ENCODE measurements around the gene STAT5B. TPM values are rescaled to one million over a fixed set of nuclear protein-coding genes. Genes with fewer than 3 reads are reported as not detected.
"Not testable (repeated sequence)": the region's sequence is repeated elsewhere in the genome, so short reads cannot be mapped to it uniquely, and the experiment has no call there.

Gene STAT5B
- 12.6 and 14.2 TPM in 2 replicates for total RNA-seq (2014; rRNA removed)
- 5.9 TPM for polyA plus RNA-seq (2012)

- peak; percentile 51 for DNase-seq (ENCODE audit: low read depth)
Observed at GRCh38 chr17:42276359-42276608, at the start of gene STAT5B. Gene STAT5B (minus strand): TSS chr17:42276391. CDS start chr17:42232127, 44,264 bp downstream.

GRCh38 chr17:42325026-42325425 is 48.8 kb upstream of the STAT5B start:
- DNase-seq (ENCODE audit: low read depth): peak; percentile 92

DNA sequence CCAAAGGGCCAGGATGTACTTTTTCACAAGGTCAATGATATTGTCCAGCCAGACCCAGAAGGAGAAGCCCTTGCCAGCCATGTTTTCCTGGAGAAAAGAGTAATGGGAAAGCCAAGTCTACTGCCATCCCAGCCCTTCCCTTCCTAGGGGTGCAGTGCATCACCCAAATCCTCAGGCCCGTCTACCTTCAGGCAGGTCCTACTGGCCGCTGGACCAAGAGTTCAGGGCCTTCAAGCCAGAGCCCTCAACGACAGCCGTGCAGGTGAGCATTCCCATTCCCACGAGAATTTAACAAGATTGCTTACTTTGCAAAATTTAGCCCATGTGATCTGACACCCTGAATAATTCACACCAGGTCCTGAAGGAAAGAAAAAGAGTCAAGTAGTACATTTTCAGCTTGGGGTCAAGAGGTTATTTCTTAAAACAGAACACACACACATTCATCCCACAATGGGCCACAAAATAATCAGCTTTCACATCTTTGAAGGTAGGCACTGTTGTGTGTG is 47.1 kb upstream of the STAT5B start:
- DNase-seq (ENCODE audit: low read depth): no peak

DNA sequence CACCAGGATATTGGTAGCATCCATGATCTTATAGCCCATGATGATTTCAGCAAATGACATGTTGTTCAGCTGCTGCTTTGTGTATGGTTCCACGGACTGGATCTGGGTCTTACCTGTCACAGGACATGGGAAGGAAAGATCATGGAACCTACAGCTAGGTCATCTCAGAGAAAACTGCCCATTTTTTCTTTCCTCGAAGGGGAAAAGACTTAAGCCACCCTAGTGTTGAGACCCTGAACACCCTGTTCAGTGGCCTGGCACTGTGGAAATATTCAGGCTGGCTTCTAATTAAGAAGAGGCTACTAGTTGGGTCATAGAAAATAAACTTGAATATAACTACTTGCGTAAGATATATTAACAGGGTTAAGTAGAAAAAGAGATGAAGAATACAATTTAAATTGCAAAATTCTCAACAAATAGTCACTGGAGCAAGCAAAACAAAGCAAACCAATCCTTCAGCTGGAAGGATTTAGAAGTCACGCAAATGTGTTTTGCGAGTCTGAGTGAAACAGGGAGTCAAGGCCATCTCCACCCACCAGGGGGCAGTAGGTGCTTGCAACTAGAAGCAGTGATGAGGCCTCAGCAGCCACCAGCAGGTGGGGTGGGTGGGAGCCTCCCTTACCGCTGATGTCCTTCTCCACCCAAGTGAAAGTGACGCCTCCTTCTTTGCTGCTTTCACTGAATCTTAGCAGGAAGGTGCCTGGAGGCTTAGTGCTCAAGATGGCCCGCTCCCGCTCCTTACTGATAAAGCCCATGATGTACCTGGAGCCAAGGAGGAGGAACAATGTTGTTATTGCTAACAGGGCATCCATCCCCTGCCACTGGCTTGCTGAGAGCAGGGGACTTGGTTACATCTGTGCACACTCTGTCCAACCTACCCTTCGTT is 46.4 kb upstream of the STAT5B start:
- DNase-seq (ENCODE audit: low read depth): peak; percentile 84

DNA sequence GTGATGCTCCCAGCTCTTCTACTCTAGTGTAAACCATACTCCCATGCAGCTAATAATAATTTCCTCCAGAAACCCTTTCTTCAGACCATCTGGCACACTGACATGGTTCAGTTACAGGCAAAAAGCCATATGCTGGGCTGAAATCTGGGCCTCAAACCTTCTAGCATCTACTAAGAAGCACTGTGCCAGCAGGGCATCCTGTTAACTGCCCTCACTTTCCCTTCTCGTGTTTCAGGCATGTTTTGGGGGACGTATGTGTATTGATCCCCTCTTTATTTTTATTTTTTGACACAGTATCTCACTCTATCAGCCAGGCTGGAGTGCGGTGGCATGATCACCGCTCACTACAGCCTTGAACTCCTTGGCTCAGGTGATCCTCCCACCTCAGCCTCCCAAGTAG is 45.4 kb upstream of the STAT5B start:
- DNase-seq (ENCODE audit: low read depth): no peak

- DNase-seq (ENCODE audit: low read depth): not testable (repeated sequence)
Observed at GRCh38 chr17:42317967-42318366, 41.8 kb upstream of the STAT5B start.

- DNase-seq (ENCODE audit: low read depth): no peak
Observed at GRCh38 chr17:42317266-42317845, 41.2 kb upstream of the STAT5B start.

DNA sequence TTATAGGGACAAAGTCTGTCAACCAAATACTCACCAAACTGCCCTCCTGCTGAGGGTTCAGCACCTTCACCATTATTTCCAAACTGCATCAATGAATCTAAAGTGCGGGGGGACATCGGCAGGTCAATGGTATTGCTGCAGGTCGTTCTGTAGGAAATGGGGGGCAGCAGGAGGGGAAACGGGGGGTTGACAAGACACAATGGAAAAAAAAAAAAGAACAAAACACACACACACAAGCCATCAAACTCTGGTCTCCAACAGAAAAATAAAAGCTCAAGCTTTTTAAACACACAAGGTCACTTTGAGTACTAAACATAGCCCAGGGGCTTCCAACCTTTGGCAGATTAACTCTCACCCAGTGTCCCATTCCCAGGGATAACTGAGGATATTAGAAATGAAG is 40.6 kb upstream of the STAT5B start:
- DNase-seq (ENCODE audit: low read depth): no peak

DNA sequence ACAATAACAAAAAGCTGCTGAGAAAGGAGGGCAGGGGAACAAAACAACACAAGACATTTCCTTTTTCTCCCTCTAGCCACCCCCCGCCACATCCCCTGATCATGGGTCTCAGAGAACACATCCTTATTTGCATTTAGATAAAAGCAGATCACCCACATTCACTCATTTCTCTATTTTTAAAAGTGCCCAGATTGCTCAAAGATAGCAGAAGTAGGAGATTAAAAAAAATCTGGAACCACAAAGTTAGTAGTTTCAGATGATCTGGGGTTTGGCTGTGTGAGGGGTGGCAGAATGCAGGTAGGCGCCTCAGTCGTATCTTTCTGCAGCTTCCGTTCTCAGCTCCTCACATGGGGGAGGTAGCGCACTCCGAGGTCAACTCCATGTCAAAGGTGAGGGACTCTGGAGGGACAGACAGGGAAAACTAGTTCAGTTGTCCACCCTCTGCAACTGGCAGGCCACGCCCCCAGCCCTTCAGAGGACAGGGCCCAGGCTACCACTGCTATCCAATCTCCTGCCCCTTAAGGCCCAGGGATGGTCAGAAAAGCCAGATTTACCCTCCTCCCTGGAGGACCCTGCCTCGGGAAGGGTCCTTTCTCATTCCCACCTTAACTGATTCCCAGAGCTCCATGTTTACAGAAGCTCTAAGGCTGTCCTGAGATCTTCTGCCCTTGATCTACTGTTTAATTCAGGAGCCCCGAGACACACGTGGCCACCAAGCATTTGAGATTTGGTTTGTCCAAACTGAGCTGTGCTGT is 39.4 kb upstream of the STAT5B start:
- no peak for DNase-seq (ENCODE audit: low read depth)

GRCh38 chr17:42313773-42314566 is 37.8 kb upstream of the STAT5B start:
- no peak for DNase-seq (ENCODE audit: low read depth)

DNA sequence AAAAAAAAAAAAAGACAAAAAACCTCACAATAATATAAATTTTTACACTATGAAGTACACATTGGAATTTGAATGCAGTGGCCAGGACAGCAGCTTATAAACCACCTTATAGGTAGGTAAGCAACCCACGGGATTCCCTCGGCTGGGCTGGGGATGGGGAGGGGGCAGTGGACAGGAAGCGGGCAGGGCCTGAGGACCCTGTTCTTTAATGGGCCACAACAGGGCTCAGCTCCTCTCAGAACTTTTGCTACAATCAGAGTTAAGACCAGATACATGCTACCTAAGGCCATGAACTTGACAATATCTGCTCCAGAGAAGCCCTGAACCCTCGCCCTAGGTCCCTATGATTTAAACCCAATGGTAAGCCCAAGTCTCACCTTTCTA is 37.2 kb upstream of the STAT5B start:
- DNase-seq (ENCODE audit: low read depth): no peak

- peak; percentile 74 for DNase-seq (ENCODE audit: low read depth)
Observed at GRCh38 chr17:42312285-42313130, 36.3 kb upstream of the STAT5B start.

DNA sequence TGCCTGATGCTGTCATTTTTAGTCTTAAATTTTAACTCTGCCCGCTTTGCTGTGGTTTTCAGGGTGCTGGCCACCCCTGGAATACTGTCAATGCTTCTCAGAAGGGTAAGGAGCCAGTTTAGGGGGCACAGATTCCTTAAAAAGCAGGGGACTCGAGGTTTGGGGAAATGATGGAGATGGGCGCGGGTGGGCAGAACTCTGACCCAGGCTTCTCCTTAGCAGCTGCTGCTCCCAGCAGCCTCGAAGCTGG is 35.8 kb upstream of the STAT5B start:
- no peak for DNase-seq (ENCODE audit: low read depth)

GRCh38 chr17:42311240-42312034 is 35.2 kb upstream of the STAT5B start:
- peak; percentile 76 for DNase-seq (ENCODE audit: low read depth)

GRCh38 chr17:42310787-42311215 is 34.6 kb upstream of the STAT5B start:
- DNase-seq (ENCODE audit: low read depth): no peak

DNA sequence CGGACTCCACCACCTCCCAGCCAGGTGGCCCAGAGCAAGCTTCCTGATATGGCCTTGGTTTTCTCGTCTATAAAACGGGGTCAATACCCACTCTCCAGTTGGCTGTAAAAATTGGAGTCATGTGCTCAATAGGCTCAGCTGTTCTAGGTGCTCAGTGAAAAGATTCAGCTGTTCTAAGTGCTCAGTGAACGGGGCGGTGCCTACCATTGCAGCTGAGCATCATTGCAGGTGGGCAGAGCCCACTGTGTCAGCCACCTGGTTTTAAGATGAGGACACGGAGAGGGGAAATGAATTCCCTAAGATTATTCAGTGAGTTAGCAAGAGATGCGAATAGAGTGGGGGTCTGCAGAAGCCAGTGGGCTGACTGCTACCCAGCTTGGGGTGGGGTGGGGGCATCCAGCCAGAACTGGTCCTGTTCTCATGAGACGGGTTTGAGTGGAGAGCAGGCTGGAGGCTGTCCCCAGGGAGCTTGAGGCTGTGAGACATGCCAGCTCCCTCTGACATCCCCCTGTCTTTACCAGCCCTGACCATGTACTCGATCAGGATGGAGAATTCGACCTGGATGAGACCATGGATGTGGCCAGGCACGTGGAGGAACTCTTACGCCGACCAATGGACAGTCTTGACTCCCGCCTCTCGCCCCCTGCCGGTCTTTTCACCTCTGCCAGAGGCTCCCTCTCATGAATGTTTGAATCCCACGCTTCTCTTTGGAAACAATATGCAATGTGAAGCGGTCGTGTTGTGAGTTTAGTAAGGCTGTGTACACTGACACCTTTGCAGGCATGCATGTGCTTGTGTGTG is 34.0 kb upstream of the STAT5B start:
- DNase-seq (ENCODE audit: low read depth): no peak

GRCh38 chr17:42309142-42309541 is 33.0 kb upstream of the STAT5B start:
- DNase-seq (ENCODE audit: low read depth): no peak

DNA sequence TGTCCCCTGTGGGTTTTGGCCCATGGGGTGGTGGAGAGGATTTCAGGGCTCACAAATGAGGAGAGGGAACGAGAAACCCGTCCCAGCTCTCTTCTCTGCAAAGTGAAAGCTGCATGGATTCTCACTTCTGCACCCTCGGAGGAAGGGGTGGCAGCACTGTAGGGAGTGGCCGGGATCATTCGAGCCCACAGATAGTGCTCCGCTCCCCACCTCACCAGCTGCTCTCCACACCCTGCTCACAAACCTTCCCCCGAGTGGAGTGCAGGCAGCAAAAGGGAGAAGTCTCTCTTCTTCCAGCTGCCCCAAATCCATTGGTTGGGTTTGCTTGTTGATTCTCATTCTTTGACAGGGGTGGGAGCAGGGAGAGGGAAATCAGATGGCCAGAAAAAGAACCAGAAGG is 32.3 kb upstream of the STAT5B start:
- no peak for DNase-seq (ENCODE audit: low read depth)

- DNase-seq (ENCODE audit: low read depth): no peak
Observed at GRCh38 chr17:42307362-42307927, 31.3 kb upstream of the STAT5B start.
